GM18873 (cell line): ENCODE results near the gene WDR41.
"Not testable (repeated sequence)": the region's sequence is repeated elsewhere in the genome, so short reads cannot be mapped to it uniquely, and the experiment has no call there.

Experiments used
- ATAC-seq: cut with Tn5 transposase; IDR thresholded peaks from one replicate; pipeline ENCODE4 v1.9.1; 2021; ENCODE audit warnings: mild to moderate bottlenecking, moderate library complexity, moderate number of reproducible peaks; ENCODE audit not compliant: unreplicated experiment, low FRiP score

WDR41 gene

DNA sequence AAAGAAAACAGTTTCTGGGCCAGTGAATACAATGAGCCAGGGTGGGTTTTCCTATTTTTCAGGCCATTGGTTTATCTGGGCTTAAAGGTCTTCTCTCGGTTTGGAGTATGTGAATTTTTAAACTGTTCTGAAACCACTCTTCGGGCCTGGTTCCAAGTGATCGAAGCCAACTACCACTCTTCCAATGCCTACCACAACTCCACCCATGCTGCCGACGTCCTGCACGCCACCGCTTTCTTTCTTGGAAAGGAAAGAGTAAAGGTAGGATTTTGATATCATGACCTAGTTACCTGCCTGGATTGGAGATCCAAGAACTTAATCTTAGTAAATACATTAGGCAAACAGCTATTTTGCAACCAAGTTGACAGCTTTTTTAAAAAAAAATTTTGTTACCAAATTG is 79.1 kb downstream of the WDR41 start:
- no peak for ATAC-seq

DNA sequence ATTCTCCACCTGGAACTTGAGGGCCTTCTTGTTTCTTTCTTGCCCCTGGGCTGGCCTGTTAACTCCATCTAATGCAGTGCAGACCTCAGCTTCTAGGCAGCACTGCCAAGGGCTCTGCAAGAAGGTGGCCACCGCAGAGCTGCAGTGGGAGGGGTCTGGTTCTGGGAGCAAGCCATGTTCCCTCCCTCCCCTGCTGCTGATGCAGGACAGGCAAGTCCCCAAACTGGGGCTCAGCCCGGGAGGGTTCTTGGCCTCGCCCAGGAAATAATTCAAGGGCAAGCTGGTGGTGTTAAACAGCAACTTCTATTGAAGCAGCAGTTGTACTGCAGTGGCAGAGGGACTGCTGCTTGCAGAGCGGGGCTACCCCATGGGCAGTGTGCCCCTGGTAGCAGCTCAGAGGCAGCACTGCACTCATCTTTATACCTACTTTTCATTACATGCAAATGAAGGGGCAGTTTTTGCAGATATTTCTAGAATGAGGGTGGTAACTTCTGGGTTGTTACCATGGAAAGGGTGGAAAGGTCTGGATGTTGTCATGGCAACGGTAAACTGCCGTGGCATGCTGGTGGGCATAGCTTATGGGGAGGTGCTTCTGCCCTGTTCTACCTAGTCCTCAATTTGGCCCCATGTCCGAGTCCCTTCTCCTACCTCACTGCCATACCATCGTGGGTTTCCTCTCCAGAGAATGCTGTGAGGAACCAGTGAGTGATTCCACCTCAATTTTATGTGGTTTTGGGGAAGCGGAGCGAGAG is 82.1 kb downstream of the WDR41 start:
- ATAC-seq: no peak

- ATAC-seq: no peak
These were observed 85.0 kb downstream of the WDR41 start for GRCh38 chr5:77407152-77407551.

GRCh38 chr5:77402796-77403195 is 89.3 kb downstream of the WDR41 start:
- ATAC-seq: no peak

DNA sequence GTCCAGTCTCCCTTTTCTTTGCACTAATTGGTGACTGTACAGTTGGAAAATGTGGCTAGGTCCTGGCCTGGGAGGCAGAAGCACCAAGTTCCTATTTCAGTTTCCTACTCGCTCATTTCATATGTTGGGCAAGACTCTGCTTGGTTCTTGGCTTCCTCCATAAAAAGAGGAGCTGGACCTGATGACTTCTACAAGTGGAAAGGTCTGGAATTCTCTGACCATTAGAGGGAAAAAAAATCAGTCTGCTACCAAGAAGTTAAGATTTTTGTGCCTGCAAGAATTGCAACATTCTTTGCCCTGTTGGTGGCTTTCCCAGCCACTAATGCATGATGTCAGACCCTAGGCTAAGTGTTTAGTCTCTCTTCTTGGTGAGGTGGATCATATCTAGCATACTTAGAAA is 91.5 kb downstream of the WDR41 start:
- no peak for ATAC-seq

- ATAC-seq: no peak
These were observed 93.2 kb downstream of the WDR41 start for GRCh38 chr5:77398896-77399295.

DNA sequence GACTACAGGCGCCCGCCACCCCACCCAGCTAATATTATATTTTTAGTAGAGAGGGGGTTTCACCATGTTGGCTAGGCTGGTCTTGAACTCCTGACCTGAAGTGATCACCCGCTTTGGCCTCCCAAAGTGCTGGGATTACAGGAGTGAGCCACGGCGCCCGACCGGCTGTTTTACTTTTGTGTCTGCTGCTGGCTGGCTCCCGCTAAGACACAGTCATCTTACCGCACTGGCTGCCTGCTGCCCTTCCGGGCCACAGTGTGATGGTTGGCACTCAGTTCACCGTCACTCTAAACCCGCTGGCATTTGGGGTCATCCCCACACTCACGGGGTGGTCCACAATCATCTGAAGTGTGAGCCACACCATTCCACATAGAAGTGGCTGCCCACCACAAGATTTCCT is 93.7 kb downstream of the WDR41 start:
- no peak for ATAC-seq

DNA sequence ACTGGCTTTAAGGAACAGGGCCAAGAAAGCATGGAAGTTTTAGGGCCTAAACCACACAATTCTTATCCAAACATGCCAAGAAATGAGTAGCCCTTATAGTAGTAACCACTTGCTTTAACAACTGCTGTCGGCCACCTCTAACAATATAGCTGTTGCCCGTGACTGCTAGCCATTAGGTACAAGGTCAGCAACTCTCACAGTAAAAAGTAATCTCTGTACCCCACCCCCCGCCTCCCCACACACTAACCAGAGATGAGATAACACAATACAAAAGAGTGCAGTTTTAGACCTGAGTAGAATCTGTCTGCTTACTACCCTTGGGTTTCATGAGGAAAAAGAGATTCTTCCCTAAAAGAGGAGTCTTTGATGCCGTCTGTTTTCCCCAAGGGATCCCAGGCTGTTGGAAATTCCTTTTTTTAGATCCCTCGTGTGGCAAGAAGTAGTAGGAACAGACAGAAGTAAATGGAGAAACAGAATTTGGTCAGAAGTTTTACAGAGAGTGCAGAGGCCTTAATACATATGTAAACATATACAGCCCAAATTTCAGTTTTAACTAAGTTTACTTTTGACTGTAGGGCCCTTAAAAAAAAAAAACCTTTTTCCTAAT is 94.3 kb downstream of the WDR41 start:
- no peak for ATAC-seq

DNA sequence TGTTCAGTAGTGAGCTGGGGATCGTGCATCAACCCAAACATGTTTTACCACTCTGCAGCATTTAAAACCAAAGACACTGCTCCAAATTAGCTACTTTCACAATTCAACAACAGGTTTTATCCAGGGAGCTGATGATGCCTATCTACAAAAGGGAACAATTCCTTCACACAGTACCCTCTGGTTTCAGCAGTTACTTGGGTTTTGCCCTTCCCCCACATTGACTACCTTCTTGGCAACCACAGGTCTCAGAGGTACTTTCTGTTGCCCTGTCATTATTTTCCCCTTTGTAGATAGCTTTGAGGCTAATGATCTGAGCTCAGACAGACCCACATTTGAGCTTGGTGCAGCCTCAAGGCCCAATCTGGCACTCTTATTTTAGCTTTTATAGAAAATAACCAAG is 96.1 kb downstream of the WDR41 start:
- ATAC-seq: no peak

DNA sequence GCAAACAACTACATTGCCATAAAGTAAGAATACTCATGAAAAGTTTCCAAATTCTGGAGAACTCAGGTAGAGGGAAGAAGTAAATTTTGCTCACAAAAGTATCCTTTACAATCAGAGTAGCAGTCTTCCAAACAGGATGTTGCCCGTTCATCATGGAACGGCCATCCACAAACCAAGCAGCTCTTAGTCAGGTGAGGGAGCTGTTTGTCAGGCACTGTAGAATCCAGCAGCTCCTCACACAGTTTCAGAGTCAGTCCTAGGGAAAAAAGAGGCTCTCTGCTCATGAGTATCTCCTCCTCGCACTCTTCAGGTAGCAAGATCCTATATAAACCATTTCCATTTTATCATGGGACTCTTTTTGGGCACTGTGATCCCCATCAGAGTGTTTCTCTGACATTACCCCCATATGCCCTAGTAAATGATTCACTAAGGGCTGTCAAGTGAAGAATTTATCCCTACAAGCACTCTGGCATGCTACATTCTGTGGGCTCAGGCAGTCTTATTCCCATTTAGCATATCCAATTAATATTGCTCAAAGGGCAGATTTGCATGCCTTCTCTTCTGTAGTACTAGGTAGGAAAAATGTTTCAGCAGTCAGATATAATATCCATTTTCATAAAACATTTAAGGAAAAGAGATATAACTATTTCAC is 97.9 kb downstream of the WDR41 start:
- no peak for ATAC-seq

DNA sequence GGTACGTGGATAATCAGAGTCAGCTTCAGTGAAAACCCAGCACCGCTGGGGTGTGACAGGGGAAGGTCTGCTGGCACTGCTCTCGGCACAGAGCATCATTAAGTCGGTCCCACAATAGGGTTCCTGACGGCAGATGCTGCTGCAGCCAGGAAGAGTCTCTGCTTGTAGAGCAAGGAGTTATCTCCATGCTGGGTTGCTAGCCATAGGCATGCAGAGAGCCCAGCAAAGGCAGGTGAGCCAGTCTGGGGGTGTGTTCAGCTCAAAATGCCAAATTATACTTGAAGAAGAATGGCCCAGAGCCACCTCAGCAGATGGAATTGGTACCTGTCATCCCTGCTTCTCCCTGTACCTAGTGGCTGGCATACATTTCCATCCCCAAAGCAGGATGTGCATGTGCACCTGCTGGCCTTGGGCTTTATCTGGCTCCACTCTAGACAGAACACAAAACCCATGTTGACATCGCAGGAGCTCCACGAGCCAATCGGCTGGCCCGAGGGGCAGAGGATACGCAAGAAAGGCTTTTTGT is 100.8 kb downstream of the WDR41 start:
- no peak for ATAC-seq

- ATAC-seq: no peak
These were observed 101.3 kb downstream of the WDR41 start for GRCh38 chr5:77390795-77391194.

DNA sequence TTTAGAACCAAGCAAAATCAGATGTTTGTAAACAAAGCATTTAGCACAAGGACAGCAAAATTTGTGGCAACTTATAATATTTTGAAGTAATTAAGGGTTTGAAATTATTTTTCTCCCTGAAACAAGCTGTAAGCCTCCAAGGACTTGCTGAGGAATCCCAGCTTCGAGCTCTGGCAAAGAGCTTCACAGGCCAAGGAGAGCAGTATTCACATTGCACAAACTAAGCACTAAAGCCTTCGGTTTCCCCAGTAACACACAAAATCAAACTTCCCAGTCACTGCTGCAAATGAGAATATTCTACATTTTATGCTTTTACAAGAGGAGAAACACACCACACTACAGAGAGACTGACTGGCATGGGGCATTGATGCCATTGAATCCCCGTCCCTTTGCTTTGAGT is 101.9 kb downstream of the WDR41 start:
- no peak for ATAC-seq

- ATAC-seq: no peak
These were observed 102.4 kb downstream of the WDR41 start for GRCh38 chr5:77389746-77390145.

GRCh38 chr5:77386340-77386739 is 105.8 kb downstream of the WDR41 start:
- not testable (repeated sequence) for ATAC-seq

- not testable (repeated sequence) for ATAC-seq
These were observed 108.8 kb downstream of the WDR41 start for GRCh38 chr5:77383336-77383735.
